ENCODE data around the gene TRA2A. TPM values are rescaled to one million over a fixed set of nuclear protein-coding genes. Genes with fewer than 3 reads are reported as not detected.

Gene TRA2A
- total and polyA plus RNA-seq, 11 donors: 13.2 to 55.7 (median 32.5) TPM

DNA sequence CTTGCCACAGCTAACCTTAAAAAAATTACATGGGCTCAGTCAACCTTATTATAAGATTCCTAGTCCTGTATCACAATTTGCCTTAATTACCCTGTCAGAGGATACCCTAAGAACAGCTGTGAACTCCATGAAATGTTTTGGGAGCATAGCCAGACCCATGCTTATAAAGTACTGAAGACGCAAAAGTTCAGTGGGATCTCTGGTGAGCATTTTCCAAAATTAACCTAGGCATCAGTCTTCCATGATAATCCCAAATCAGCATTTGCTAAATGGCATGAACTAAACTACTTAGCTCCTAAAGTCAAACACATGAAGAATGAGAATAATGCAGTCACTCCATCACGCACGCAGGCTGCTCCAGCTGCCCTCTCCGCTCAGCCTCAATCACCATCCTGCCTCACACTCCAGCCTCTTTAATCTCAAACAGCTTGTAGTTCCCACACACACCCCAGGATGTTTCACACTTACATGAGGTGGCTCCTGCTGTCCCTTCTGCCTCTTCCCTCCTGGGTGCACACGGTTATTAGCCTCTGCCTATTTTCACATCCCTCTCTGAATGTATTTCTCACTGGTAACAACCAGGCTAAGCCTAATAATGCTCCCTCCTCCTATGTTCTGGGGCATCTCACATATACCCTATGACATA, 76.8 kb downstream of the TRA2A start:
- intact Hi-C loops (cut with DNase I): loop anchor here in 1 of 10 donors (5.0 kb wide), 1 partner anchor 188 kb away; no protein-coding TSS in a partner anchor
- 72 to 76% (median 74%) methylated on average over 5 of the region's 5 CpGs for WGBS, 4 donors
- TF ChIP-seq POLR2A (IDR thresholded peaks at IDR 0.05): no peak
- TF ChIP-seq CTCF (IDR thresholded peaks at IDR 0.05): no peak

More for the DNA sequence above, 76.8 kb downstream of the TRA2A start:
- DNase-seq (no peak), ATAC-seq (no peak)
- H3K27me3 ChIP-seq: peaks cover 0 to 79% (median 15%) of the 10 kb centered on the region in 9 donors
- no peak overlapping the region for H3K27ac ChIP-seq
- no peaks in the 10 kb centered on the region for H3K36me3 ChIP-seq
- no peaks in the 10 kb centered on the region for H3K9me3 ChIP-seq
- no peaks in the 10 kb centered on the region for H3K4me1 ChIP-seq
- H3K4me3 ChIP-seq: no peak overlapping the region

Other genes starting within 250 kb of the TRA2A start
- gene MALSU1, start 232.6 kb downstream of the TRA2A start, total RNA-seq: 100 to 1,000 TPM in 7 of 9 donors, 10 to 100 TPM in 2; 73.1 to 128 (median 104) TPM
- gene MALSU1, start 232.6 kb downstream of the TRA2A start, polyA plus RNA-seq: 100 to 1,000 TPM in 1 of 2 donors, 10 to 100 TPM in 1; 40.3 to 118 TPM
- 1 to 10 TPM in 2 of 9 donors, under 1 TPM in 3, not detected in 4; 0.27 to 2.2 (median 0.69) TPM for gene IGF2BP3, start 61.5 kb downstream of the TRA2A start, total RNA-seq
- under 1 TPM in 1 of 2 donors, not detected in 1; 0.30 TPM for gene IGF2BP3, start 61.5 kb downstream of the TRA2A start, polyA plus RNA-seq
- gene CCDC126, start 65.4 kb upstream of the TRA2A start, total RNA-seq: 10 to 100 TPM in 4 of 9 donors, 1 to 10 TPM in 5; 4.7 to 13.7 (median 9.9) TPM
- gene CCDC126, start 65.4 kb upstream of the TRA2A start, polyA plus RNA-seq: 1 to 10 TPM; 4.2 to 9.6 TPM
- 1 to 10 TPM; 2.7 to 6.7 (median 3.4) TPM for gene FAM221A, start 148.2 kb upstream of the TRA2A start, total RNA-seq
- gene FAM221A, start 148.2 kb upstream of the TRA2A start, polyA plus RNA-seq: 1 to 10 TPM; 2.6 to 6.1 TPM
- under 1 TPM in 5 of 9 donors, not detected in 4; 0.11 to 0.84 (median 0.23) TPM for gene STK31, start 178.2 kb upstream of the TRA2A start, total RNA-seq
- gene STK31, start 178.2 kb upstream of the TRA2A start, polyA plus RNA-seq: under 1 TPM in 1 of 2 donors, not detected in 1; 0.15 TPM

All from heart left ventricle (tissue), 16 donors.